KBM-7 (cell line): ENCODE measurements around the gene REELD1.
A peak's percentile ranks its signal among the peaks of the same experiment; 100 is the strongest.

Source experiments
- DNase-seq: peaks from one replicate; pipeline ENCODE4 v3.0.0-alpha.2; 2015
- in situ Hi-C: fragments of 300-500 bp; cut with MboI; formaldehyde crosslinking; loops from 2 replicates; pipeline ENCODE4 v1.14.3; 2020; ENCODE audit warnings: low sequenced_read_pairs, low pct_unique_long_range_greater_than_20kb, mixed read lengths

The REELD1 gene

DNA sequence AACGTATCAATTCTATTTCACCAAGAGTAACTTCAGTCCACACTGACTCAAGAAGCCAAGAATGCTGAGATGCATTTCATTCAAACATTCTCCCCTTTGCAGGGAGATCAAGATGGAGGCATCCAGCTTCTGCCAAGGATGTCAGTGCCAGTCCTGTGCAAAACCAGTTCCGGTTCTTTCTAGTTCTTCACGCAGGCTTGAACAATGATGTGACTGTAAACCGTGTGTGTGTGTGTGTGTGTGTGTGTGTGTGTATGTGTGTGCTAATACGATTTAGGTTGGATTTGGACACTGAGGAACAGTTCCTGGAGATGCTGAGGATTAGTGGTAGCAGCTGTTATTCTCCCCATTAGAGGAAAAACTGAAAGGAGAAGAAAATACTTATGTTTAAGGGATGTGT is at the start of gene REELD1:
Gene REELD1 (plus strand): TSS at position 301 of the 400 bp plus-strand sequence. CDS start 2,415 bp downstream, outside the sequence.
- no peak for DNase-seq
- in situ Hi-C loops, result no loop called here

DNA sequence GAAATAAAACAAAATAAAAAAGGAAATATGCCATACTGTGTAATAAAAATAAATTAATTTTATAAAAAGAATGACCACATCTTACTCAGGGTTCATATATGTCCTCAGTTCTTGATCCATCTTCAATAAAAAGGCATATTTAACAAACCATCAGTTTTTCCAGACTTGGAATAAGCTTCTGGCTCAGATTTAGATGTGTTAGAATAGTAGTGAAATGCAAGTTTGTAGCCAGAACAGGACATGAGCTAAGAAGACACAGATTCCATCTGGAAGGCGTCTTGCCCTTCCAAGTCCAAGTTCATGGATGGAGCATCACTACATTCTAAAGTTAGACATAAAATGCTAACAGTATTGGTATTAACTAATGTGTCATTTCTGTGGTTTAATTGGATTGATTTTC is 49.1 kb upstream of the REELD1 start:
- in situ Hi-C loops, result no loop called here
- no peak for DNase-seq

DNA sequence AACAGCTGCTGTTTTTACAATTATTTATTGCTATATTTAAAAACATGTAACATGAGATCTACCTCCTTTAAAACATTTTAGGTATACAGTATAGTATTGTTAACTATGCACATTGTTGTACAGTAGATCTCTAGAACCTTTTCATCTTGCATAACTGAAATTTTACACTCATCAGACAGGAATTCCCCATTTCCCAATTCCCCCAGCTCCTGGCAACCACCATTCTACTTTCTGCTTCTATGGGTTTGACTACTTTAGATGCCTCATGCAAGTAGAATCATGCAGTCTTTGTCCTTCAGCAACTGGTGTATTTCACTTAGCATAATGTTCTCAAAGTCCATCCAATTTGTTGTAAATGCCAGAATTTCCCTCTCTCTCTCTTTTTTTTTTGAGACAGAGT is 48.5 kb upstream of the REELD1 start:
- DNase-seq, result no peak
- in situ Hi-C loops, result no loop called here

DNA sequence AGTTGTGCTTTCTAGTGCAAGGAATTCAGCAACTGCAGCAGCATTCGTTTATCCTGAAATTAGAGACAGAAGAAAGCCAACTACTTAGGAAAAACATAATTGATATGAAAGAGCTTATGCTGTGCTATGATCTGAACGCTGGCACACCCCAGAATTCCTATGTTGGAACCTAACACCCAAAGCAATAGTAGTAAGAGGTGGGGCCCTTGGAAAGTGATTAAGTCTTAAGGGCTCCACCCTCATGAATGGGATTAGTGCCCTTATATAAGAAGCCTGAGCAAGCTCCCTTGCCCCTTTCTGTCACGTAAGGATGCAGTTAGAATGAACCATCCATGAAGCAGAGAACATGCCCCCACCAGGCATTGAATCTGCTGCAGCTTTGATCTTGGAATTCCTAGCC is 44.2 kb upstream of the REELD1 start:
- DNase-seq, result no peak
- in situ Hi-C loops, result no loop called here

DNA sequence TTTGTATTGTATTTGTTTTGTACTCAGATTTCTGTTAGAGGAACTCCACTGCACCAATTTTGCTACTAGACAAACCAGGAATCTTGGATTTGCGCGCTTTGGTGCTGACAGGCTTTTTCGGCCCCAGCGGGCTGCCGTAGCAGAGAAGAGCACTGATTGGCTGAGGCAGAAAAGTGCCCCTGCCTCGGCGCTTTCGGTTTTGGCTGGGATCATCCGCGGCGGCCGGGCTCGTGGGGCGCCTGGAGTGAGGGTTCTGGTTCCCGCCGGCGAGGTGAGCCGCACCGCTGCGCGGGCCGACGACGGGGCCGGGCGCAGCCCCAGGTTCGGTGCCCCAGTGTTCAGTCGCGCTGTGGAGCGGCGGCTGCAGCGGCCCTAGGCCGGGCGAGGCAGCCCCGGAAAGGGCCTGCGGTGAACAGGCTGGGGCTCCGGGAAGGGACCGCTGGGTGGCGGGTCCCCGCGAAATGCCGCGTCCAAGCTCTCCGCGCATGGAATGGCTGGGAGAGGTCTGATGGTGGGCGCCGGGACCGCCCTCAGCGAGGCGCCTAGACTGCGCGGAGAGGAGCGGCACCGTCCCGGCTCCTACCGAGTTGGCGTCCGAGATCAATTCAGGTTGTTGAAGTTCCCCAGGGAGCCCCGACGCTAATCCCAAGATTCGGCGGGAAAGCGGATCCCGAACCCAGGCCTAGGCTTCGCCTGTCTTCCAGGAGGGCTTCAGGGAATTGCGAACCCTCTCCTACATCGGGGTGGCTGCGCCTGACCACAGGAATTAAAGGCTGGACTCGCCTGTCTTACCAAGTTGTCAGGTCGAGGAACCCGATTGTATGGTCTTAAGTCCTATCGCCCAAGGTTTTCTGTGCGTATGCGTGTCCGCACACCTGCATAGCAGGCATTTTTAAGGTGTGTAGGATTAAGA is 38.5 kb upstream of the REELD1 start, which contains the start of gene LSM6:
Gene LSM6 (plus strand): TSS at position 178 of the 913 bp plus-strand sequence. CDS start 7,204 bp downstream, outside the sequence.
- in situ Hi-C loops, result no loop called here
- peak; percentile 85 for DNase-seq

DNA sequence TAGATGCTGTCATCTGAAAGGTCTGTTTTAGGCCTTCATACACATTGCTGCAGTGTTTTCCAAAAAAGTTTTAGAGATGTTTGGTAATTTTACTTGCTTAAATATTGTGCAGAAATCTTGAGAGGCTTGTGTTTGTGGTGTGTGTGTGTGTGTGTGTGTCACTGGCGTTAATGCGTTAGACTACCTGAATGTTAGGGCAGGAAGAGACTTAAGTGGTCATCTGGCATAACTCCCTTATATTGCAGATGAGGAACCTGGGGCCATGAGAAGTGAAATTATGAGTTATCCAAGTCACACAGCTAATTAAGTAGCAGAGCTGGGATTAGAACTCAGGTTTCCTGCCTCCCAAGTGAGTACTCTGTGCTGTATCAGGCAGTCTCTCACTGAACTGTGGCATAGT is 37.4 kb upstream of the REELD1 start:
- peak; percentile 35 for DNase-seq

DNA sequence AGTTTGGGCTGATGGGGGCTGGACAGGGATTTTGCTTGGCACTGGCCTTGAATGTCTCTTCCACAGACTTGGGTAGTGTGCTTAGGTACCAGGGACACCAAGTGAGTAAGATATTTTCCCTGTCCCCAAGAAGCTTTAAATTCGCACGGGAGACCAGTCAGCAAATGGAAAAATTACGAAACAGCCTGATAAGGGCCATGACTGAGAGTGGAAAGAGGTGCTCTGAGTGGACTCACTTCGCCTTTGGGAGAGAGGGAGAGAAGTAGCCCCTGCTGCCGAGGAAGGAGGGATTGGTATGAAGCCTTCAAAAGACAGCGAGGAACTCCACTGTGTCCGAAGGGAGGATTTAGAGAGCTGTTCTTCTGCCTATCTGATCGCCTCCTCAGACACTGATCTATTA is 36.2 kb upstream of the REELD1 start:
- in situ Hi-C loops, result no loop called here
- no peak for DNase-seq

More for the DNA sequence above, 37.4 kb upstream of the REELD1 start:
- in situ Hi-C loops, result no loop called here

DNA sequence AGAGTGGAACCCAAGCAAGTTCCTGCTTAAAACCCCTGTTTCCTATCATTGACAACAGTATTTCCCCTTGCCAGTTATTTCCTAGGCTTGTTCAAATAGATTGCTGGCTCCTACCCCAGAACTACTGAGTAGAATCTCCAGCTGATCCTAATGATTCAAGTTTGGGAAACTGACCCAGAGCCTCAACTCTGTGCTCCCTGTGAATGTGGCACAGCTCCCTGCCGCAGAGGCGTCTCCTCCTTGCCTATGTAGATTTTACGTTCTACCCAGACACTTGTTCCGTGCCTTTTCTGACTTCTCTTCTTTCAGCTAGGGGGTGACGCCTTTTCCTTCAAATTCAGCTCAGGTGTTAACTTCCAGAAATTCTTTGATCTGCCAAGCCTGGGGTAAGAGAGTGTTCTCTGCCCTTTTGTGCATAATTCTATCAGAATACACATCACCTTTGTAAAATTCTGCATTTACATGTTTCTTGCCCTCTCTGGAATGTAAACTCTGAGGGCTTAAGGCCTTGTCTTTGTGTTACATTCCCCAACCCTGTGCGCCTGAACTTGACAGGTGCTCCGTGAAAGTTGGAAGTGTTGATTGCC is 34.5 kb upstream of the REELD1 start:
- in situ Hi-C loops, result no loop called here
- DNase-seq, result no peak

DNA sequence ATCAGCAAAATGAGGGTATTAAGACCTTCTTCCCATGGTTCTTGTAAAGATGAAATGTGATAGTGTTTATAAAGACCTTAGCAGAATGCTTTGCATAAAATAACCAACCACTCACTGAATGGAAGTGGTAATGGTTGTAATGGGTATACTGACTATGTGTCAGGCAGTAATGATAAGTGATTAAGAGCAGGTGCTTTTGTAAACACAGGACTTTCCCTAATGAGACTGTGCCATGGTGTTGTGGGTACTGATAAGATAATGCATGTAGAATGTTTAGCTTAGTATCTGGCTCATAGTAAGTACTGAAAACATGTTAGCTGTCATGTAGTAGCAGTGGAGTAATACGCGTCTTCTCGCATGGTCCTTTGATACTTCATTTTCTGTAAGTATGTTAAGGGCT is 31.9 kb upstream of the REELD1 start:
- no peak for DNase-seq
- in situ Hi-C loops, result no loop called here

DNA sequence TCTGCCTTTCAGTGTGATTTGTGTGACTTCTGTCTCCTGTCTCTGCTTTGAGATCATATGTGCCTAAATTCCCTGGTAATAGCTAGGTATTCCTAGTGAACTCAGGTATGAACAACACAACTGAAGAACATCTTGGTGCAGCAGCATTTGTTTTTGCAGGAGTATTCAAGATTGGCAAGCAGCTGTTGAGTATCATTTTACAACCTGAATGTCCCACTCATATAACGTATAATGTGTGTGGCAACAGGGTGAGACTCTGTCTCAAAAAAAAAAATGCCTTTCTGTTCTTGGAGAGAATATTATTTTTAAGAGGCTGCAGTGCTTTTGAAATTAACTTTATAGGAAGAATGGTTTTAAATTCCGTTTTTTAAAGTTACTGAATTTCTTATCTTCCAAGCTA is 31.1 kb upstream of the REELD1 start:
- DNase-seq, result no peak
- in situ Hi-C loops, result no loop called here

DNA sequence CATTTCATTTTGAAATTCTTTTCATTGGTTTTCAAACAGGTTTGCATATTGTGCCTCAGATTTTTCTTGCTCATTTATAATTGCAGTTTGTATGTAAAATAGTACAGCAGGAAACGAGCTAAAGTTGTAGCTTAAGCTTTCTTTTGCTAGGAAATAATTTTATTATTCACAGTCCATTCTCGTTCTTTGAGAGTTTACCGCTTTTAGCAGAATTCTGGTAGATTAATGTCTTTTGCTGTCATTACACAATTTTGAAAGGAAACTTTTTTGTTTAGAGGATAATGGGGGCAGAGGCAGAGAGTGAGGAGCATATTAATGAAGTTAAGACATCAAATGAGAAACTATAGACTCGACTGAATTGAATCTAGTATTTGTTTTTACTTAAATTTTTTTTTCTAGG is 28.3 kb upstream of the REELD1 start:
- no peak for DNase-seq
- in situ Hi-C loops, result no loop called here

DNA sequence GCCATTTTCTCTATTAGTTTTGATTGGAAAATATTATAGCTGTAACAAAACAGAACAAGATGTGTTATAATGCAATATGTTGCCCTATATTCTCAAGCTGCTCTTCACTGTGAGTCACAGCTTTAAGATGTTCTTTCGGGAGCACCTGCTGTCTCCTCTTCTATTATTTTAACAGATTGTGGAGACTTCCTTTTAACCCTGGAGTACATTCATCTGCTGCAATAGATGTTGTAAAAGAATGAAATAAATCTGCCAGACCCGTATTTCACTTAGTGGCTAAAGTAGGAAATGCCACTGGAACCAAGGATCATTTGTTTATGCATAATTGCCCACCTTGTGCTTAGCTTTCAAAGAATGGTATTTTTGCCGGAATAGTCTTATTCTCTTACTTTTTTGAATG is 27.7 kb upstream of the REELD1 start:
- in situ Hi-C loops, result no loop called here
- no peak for DNase-seq

DNA sequence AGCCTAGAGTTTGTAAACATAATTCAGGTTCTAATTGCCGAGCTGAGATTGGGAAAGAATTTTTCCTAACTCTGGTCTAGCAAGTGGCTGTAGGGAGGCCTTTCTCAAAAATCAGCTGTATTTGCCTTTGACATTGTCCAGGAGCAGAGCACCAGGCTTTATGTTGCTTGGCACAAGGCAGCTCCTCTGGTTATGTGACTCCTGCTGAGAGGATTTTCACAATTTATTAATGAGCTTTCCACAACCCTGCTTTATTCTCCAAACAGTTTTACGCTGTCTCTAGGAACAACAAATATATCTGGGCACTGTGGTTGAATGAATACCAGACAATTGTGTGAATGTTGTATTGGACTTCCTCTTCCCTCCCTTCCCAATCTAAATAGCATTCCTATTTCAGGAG is 23.9 kb upstream of the REELD1 start:
- in situ Hi-C loops, result no loop called here
- no peak for DNase-seq

DNA sequence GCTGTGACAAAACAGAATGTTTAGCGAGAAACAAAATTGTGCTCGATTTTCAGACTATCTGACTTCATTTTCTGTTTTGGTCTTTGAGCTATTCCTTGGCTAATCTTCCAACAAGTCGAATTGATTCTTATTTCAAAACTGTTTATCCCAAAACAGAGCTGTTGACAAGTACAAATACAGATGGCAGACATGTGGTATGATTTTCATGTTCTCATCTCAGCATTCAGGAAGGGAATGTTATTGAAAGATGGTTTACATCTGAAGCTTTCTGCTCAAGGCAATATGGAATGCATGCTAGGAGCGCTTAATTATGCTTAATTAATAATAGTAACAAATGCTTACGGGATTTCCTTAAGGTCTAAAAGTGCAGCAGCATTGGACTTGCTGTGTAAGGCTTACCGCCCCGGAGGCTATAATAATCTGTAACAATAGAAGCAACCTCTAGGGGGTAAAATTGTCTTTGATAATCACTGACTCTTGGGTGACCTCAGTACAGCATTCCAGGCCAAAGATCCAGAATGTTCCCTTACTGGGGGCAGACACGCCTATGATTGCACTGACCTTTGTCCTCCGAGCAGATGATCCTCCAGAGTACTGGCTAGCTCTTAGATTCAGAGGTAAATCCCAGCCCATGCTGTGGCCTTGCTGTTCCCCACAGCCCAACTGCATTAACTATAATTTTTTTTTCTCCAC is 22.4 kb upstream of the REELD1 start:
- in situ Hi-C loops, result no loop called here
- DNase-seq, result no peak

DNA sequence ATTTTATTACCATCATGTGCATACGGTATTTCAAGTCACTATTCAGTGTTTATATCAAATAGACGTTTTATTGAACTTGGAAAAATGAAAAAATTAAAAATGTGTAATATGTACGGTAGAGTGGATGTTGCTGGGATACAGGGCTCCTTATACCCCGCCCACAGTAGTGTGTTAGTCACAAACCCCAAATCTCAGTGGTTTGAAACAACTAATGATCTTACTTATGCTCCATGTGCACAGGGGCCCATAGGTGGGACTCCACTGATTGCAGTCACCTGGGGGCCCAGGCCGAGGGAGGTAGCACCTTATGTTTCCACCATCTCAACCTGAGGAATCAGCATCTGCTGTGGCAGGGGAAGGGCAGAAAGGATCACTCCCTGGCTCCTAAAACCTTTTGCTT is 20.7 kb upstream of the REELD1 start:
- in situ Hi-C loops, result no loop called here
- DNase-seq, result no peak

DNA sequence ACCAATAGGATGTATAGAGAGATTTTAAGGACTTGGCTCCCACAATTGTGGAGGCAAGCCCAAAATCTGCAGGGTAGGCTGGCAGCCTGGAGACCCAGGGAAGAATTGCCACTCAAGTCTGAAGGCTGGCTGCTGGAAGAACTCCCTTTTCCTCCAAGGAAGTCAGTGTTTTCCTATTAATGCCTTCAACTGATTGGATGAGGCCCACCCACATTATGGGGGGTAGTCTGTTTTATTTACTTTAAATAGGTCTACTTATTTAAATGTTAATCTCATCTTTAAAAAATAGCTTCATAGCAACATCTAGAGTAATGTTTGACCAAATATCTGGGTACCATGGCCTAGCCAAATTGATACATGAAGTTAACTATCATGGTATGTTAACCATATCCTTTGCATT is 20.1 kb upstream of the REELD1 start:
- in situ Hi-C loops, result no loop called here
- DNase-seq, result no peak

DNA sequence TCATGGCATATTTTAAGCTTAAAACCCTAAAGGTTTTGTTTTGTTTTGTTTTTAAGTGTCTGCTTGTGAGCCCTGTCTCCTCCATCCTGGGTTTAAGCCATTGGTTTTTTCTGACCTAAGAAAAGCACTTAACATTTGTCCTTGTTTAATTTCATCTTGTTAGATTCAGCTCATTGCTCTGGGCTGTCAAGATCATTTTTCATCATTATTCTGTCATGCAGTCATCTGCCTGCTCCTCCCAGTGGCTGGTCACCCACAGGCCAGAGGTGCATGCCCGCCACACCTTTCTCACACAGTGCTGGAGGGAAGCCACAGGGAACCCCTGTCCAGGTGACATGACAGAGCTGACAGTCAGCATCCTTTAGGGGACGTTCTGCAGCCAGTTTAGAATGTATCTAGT is 11.7 kb upstream of the REELD1 start:
- no peak for DNase-seq
- in situ Hi-C loops, result no loop called here

DNA sequence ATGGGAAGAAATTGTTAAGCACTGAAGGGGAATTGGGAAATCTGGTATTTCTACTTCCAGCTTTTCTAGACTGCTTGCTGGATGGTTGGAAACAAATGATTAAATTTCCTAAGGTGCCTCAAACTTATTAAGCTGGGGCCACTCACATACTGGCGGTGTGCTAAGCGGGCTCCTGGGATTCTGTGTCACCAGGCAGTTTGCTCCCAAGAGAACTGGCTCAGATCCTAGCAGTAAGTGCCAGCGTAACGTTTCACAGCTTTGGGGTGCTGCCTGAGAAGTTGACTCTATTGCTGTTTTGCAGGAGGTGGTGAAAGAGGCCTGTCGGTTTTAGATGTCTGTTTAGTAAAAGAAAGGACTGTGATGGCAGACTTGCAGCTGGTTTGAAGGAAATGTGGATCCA is 6.9 kb upstream of the REELD1 start:
- in situ Hi-C loops, result no loop called here
- no peak for DNase-seq

DNA sequence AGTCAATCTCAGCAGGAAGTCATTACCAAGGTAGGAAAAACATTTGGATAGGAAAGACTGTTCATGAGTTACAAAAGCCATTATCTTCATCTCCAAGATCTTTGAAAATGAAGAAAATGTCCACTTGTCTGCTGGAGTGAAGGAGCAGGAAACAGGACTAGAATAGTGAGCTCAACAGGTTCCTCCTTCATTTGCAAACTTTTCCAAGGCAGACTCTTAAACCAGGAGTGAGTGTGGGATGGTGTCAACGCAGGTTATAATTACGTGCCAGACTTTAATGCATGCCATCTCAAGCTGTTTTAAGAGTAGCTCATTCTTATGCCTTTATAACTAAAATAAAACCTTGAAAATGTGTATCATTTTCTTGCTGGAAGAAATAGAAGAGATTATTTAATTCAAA is 3.4 kb upstream of the REELD1 start:
- in situ Hi-C loops, result no loop called here
- no peak for DNase-seq

DNA sequence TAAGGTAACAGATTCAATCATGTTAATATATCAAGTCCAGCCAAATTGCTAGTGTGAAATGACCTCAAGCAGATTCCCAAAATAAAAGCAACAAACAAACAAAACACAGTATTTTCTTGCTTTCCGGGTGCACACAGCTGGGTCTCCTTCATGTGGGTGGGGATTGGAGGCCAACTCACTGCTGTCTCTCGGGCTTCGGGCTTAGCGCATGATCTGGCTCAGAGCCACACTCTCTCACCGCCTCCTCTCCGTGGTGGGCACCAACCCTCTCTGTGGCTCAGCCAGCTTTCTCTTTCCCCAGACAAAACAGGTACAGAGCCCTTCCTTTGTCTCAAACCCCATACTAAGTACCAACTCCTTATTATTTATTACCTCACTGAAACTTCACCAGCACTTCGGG is 2.9 kb upstream of the REELD1 start:
- in situ Hi-C loops, result no loop called here
- DNase-seq, result no peak
